HG02763 (cell line): ENCODE measurements around the gene CD7.

Experiments
- ATAC-seq: cut with Tn5 transposase; IDR thresholded peaks from one replicate; pipeline ENCODE4 v1.9.1; 2021; ENCODE audit warnings: mild to moderate bottlenecking, moderate library complexity; ENCODE audit not compliant: unreplicated experiment

The CD7 gene

DNA sequence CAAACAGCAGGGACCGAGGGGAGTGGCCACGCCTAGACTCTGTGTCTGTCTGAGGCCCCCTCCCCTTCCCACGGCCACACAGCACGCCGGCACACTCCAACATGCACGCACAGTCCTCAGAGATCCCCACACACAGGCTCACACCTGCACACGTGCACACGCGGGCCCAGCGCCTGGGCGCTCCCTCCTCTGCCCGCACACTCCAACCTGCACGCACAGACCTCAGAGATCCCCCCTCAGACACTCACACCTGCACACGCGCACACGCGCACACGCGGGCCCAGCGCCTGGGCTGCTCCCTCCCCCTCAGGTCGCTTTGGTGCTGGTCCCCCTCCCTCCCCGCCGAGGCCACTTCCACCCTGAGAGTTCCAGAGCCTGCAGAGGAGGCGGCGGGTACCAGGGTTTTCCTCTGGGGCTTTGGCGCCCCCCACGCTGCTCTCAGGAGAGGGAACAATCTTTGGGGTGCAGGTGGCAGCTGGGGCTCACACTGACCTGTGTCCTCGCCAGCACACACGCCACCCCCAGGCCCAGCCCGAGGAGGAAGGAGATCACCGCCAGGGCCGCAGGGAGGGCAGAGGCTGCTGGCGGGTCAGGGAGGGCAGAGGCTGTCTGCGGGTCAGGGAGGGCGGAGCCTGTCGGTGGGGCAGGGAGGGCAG, 1.6 kb downstream of the CD7 start:
- no peak for ATAC-seq

DNA sequence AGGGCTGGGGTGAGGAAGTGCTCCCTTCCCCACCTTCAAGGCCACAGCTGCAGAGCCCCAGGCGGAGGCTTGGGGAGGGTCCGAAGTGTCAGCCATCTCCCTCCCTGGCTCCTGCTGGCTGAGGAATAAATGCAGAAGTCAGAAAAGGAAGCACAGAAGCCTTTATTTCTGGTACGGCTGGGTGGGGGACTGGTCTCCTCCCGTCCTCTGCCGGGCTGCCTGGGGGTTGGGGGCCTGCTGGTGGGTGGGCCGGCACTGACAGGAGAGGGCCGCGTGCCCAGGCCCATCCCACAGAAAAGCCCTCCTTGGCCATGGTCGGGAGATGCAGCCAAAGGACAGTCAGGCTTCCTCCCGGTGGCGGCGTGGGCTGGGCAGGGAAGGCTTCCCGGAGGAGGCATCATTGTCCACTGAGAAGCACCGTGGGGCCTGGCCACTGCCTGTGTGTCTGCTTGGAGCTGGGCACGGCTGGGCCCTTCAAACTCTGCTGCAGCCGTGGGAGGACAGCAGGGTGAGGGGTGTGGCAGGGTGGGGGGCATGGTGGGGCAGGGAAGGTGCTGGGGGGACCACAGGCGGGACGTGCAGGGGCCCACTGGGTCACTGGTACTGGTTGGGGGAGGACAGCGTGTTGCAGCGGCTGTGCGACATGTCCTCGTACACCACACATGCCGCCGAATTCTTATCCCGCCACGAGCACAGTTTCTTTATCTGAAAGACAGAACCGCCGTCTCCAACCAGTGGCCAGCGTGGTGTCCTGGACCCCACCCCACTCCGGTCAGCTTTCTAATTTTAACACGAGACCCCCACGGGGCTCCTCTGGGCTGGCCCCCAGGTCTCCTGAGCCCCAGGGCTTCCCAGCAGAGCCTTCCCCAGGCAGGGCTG, 2.4 kb downstream of the CD7 start:
- no peak for ATAC-seq

DNA sequence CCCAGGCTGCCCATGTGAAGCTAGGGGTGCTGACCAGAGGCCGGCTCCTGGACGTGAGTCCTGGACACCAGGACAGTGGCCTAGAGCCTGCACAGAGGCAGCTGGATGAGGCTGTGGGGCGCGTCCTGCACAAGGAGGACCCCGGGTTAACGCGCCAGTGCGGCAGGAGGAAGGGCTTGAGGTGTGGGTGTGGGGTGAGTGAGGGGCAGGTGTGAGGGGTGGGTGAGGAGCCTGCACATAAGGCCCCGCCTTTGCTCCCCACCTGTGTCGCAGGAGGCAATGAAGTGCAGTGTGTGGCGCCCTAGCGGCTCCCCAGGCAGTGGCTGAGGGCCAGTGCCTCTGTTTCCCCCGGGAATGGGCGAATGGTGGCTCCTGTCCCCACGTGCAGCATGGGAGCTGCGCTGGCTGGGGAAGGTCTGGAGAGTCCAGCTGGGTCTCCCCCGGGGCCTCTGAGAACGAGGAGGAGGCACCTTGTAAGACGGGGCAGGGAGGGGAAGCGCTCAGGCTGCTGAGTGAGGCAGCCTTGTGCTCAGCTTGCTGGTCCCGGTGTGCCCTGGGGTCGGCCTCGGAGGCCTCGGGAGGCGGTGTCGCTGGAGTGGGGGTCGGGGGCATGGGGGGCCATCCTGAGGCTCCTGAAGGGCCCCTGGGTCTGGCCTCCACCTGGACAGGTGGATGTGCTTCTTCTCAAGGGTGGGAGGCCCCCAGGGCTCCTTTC, 3.2 kb downstream of the CD7 start:
- no peak for ATAC-seq

DNA sequence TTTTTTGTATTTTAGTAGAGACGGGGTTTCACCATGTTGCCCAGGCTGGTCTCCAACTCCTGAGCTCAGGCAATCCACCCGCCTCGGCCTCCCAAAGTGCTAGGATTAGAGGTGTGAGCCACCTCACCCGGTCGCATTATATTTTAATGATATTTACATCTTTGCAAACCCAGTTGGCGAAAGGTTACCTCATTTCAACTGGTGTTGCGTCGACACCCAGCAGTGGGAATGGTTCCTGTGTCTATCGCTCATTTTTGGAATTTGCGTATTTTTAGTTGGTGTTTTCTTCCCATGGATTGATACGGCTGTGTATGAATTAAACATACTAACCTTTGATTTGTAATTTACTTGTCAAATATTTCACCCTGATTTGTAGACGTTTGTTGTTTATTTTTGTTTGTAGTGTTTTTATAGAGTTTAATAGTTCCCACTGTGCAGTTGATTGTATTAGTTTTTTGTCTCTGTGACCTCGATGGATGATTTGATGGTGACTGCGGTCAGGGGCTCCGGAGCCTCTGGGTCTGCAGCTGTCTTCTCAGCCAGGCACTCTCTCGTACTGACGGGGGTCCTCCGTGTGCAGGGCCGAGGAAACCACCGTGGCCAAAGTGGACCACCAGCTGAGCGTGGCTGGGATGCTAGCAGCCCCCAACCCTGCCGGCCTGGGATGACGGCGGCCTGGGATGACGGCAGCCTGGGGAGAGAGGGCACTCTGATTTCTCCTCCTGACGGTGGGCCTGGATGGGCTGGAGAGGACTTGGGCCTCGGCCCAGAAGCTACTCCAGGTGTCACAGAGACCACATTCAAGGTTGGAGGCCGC, 4.0 kb downstream of the CD7 start:
- no peak for ATAC-seq

DNA sequence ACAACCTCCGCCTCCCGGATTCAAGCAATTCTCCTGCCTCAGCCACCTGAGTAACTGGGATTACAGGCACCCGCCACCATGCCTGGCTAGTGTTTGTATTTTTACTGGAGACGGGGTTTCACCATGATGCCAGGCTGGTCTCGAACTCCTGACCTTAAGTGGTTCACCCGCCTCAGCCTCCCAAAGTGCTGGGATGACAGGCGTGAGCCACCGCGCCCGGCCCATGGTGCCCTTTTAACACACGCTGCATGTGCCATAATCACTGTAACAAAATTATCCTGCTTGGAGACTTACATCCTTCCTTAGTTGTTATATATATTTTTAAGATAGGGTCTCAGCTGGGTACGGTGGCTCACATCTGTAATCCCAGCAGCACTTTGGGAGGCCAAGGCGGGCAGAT, 5.4 kb downstream of the CD7 start:
- no peak for ATAC-seq

DNA sequence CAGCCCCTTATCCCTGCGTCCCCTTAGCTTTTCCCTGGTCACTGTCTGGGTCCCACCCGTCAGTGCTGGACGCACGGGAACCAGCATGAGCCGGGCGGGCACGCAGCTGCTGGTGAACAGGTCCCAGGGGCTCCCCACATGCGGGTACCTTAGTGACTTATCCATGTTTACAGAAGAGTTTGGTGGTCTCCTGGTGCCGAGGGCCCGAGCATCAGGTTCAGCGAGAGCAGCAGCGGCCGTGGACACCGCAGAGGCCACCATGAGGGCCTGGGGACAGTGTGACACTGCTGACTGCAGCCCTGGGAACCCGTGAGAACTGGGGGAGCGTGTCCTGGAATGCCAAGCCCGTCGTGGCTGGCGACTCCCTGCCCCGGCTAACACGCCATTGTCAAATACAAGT, 6.5 kb downstream of the CD7 start:
- no peak for ATAC-seq

DNA sequence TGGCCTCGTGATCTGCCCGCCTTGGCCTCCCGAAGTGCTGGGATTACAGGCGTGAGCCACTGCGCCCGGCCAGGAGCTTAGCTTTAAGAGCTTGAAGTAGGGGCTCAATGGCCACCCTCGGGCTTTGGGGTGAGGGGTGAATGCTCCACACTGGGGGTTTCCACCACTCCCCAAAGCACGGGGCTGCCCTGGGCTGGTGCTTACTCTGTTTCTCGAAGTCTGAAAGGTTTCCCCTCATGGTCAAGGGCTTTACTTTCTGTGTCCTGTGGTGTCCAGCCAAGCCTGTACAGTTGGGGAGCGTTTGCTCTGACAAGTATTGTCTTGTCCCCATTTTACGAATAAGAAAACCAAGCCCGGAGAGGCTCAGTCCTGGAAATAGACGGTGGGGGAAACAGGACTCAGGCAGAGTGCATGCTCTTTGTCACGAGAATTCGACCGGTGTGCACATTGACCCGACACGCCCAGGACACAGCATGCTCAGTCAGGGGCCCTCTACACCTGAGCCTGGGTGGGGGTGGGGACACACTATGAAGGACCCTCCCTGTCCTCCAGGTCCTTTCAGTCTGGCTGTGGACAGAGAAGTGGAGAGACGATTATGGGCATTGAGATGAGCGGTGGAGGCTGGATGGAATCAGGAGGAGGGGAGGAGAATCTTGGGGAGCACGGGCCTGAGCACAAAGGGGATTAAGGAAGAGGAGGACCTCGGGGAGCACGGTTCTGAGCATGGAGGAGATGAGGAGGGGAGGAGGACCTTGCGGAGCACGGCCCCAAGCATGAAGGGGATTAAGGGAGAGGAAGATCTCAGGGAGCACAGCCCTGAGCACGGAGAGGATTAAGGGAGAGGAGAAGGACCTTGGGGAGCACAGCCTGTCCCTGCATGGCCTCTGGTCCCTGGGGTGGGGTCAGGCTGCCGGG, 7.5 kb downstream of the CD7 start:
- no peak for ATAC-seq

DNA sequence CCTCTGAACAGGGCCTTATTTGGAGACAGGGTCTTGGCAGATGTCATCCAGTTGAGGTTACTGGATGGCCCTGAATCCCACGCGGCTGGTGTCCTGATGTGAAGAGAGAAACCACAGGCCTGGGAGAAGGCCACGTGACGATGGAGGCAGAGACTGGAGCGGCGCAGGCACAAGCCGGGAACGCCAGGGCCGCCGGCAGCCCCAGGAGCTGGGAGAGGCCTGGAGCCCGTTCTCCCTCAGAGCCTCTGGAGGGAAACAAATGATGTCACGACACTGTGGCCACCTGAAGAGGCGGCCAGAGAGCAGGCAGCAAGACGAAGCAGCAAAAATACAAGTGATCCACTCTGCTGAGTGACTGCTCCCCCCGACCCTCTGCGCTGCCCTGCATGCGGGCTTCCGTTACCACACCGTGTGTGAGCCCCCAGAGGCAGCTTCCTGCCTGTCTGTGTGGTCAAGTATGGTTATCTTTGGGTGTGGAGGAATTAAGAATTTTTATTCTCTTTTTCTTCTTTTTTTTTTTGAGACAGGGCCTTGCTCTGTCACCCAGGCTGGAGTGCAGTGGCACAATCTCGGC, 11.6 kb downstream of the CD7 start:
- ATAC-seq, result no peak

DNA sequence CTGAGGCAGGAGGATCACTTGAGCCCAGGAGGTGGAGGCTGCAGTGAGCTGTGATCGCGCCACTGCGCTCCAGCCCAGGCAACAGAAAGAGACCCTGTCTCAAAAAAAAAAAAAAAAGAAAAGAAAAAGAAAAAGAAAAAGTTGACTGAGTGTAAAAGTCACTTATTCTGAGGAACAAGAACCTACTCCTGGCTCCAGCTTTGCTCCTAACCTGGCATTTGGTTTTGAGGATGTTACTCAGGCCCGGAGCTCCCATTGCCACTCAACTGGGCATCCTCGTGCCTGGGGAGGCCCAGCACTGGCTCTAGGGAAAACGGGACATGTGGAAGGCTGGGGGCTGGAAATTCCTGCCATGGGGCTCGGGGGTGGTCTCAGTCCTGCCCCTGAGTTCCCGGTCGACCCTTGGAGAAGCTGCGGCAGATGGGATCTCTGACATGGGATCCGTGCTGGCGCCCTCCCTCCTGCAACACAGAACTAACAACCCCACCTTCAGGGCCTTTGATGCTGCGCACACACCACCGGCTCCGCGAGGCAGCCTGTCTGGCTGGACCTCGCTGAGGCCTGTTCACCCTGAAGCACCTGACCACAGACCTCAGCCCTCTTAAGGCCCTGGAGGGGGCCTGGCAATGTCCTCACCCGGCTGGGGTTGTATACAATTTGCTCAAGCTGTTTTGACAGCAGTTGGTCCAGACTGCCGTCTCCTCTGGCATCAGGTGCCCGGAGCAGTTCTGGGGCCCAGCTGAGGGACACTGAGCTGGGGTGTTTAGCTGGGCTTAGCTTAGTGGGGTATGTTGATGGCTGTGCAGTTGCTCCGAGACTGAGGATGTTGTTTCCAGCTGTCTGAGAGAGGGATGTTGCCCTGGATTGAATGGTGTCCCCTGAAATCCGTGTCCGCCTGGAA, 12.3 kb downstream of the CD7 start:
- ATAC-seq, result no peak

DNA sequence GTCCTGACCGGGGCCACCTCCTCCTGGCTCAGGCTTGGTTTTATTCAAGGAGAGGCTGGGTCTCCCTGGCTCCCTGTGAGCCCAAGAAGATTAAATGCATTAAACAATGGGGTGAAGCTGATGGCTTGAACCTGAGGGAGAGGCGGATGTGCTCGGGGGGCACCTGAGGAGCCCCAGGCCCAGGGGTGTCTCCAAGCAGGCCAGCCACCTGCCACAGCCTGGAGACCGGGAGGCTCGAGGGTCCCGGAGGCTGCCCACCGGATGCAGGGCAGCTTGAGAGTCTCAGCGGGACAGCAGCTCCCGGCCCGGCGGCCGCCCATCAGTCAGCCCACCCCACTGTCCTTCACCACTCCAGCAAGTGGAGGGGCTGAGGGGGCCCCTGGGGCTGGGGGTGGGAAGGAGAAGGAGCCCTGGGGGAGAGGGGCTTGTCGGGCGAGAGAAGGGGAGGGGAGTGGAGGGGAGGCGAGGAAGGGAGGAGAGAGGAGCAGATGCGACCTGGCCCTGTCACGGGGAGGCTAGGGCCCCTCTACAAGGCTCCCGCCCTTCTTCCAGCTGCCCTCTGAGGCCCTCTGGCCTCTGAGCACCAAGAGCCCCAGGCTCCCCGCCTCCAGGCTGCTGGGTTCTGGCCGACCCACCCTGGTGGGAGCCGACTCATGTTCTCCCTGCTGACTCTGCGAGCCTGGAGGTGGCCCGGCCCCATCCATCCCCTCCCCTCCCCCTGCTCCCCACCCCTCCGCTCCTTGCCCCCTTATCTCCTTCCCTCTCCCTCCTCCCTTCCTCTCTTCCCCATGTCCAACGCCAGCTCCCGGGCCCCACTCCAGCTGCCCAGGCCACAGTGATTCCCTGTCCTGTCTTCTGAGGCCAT, 13.2 kb downstream of the CD7 start:
- ATAC-seq, result no peak

DNA sequence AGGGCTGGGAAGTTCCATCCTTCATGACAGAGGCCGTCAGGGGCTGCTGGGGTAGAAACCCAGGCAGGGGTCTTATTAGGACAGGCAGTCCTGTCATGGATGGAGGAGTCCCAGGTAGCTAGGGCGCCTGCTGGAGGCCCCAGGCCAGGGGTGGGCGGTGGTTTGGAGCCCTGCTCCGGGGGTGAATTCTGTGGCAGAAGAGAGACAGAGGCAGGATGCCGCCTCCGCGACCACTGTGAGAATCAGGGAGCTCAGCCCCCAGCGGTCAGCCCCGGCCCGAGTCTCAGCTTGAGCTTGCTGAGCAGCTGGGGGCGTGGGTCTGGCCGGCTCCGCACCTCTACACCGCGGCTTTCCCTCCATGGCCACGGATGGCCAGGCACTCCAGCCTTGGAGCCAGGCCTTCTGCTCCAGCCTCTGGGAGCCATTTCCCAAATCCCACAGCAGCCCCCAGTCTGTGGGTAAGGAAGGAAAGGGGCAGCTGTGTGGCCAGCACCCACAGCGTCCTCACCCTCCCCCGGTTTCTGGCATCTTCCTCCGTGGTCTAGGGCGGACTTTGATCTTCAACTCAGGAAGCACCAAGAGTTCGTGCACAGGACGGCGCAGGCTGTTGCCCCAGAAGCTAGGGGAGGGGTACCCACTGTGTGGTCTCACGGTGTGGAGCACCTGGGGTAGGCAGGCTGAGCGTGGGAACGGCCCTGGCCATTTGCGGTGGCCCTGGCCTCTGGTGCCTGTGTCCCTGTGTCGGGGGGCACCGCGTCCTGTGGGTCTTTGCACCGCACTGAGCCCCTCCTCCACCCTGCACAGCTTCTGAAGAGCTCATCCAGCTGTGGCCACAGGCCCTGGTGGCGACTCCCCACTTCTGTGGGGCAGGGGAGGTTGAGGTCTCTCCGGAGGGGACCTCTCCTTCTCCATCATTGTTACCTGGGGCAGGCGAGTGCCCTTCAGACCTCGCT, 14.1 kb downstream of the CD7 start:
- ATAC-seq, result no peak

DNA sequence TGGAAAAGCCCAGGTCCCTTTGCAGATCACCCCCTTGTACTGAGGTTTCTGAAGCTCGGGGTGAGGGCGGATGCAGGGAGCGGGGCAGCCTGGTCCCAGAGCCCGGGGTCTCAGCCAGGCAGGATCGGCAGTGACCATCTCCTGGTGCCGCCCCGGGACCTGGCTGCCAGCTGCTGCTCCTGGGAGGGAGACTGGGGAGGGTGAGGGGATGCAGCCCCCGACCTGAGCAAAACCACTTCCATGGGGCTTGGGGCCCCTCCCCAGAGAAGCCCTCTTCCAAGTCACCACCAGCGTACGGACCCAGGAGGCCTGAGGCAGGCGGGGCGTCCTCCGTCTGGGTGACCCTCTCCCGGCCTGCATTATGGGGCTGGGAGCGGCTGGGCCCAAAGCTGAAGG, 14.8 kb downstream of the CD7 start:
- ATAC-seq, result no peak

DNA sequence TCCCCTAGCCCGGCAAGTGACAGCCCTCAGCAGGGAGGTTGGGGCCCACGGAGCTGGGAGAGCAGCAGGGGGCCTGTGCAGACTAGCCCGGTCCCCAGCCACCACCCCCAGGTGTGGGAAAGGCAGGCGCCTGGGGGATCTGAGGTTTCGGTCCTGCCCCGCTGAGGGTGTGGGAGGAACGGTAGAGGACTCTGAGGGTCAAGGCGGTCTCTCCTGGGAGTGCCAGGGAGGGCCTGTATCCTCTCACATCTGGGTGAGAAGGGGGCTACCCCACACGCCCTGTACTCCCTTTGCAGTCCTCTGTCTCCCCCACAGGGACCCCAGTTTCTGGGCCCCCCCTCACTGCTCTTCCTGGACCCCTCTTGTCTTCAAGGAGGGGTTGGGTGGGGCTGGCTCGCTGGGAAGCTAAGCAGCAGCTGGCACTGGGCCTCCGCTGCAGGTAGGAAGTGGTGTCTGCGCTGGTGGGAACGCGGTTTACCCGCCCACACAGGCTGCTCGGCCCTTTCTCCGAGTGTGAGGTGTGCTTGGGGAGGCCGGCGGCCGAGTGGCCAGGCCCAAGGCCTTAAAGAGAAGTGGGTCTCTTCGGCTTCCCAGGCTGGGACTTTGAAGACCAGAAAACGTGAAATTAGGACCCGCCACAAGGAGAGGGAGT, 15.4 kb downstream of the CD7 start:
- no peak for ATAC-seq

DNA sequence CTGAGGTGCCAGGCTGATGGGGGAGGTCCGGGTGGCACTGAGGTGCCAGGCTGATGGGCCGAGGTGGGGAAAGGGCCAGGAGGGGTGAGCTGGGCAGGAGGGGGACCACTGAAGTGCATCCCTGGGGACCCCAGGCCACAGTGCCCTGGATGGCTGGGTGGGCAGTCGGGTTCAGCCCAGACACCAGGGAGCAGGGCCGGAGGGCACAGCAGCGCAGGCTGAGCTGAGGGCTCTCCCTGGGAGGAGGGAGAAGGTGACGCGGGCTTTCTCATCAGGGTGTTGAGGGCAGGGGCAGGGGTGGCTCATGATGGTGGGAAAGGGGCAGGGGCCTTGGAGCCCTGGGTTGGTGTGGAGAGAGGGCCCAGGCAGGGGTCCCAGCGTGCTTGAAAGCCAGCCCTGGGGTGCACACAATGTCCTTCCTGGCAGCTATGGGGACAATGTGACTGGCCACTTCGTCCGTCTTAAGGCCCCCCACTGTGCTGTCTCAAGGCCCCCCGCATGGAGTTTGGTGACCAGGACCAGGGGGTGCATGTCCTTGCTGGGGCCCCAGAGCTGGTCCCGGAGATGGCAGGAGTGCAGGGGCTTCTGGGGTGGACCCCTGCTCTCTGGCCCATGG, 16.0 kb downstream of the CD7 start:
- no peak for ATAC-seq

DNA sequence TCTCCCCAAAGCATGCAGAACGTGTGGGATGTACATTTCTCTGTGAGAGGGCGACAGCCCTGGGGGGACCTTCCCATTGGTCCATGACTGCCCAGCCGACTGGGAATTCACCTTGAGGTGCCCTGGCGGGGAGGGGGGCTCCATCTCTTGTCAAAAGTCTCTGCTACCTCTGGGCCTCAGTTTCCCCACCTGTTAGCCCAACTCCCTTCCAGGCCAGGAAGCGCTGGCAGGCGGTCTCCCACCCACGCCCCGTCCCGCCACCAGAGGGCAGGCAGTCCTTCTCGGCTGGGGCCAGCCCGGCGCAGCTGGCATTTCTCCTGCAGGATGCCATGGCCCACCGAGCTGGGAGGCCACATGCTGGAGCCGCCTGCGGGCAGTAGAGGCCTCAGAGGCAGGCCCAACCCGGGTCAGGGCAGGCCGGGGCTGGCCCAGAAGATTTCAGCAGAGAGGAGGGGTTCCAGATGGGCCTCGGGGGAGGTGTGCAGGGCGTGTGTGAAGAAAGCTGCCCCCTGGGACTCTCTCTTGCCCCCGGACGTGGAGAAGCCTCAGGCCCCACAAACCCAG, 16.6 kb downstream of the CD7 start:
- no peak for ATAC-seq
